NCI-H2029 treated with DMSO at 0.1 percent for 48 hours (cell line): ENCODE data around the gene ITIH3.
A peak's percentile ranks its signal among the peaks of the same experiment; 100 is the strongest.

Experiments
- DNase-seq: peaks from one replicate; lab custom pipeline; 2025; lab: John Stamatoyannopoulos, UW

ITIH3 gene

DNA sequence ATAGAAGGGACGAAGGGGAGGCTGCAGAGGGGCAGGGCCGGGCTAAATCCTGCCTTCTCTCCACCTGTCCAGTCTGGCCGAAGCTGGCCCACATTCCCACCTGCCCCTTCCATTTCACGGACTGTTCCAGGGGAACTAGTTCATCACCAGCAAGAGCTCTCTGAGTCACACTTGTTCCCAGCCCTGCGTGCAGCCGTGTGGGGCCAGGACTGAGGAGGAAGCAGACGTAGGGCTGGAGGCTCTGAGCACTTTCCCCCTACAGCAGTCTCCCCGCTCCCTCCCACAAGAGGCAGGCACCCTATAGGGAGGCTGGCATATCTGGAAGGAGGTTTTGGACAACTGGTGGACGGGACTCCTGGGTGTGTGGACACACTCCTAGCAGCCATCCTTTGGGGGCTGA is 32.8 kb downstream of the ITIH3 start:
- no peak for DNase-seq

DNA sequence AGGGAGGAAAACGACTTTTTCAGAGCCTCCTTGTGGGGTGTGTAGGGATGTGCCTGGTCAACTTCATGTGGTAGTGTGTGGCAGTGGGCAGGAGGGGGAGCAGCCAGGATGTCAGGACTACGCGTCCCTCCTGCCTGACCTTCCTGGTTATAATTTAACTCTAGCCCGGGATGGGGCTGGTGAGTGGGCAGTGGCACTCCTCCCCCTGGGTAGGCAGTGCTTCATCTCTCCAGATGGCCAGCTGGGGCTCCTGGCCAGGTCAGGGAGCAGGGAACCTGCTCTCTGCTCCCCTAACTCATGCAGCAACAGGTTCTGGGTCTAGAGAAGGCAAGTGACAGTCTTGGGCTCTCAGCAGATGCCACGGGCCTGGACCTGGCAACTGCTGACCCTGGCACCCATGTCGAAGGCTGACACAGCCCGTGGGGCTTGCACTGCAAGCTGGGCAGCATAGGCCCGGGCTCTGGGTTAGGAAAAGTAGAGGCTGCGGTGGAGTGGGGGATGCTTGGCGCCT is 33.3 kb downstream of the ITIH3 start:
- no peak for DNase-seq

DNA sequence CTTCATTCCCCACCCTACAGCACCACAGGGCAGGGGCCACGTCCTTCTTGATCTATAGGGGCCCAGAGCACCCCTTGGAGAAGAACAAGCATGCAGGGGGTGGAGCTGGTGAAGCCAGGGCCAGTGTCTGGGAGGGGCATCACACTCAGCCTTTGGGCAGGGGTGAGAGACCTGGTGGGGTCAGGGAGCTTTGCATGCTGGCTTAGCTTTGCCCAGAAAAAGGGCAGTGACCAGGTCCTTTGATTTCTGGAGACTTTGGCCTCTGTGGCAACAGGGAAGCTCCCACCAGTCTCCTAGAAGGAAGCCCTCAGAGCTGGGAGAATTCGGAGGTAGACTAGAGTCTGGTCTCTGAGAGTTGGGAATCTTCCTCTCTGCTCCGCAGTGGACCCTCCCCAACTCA is 34.9 kb downstream of the ITIH3 start:
- no peak for DNase-seq

DNA sequence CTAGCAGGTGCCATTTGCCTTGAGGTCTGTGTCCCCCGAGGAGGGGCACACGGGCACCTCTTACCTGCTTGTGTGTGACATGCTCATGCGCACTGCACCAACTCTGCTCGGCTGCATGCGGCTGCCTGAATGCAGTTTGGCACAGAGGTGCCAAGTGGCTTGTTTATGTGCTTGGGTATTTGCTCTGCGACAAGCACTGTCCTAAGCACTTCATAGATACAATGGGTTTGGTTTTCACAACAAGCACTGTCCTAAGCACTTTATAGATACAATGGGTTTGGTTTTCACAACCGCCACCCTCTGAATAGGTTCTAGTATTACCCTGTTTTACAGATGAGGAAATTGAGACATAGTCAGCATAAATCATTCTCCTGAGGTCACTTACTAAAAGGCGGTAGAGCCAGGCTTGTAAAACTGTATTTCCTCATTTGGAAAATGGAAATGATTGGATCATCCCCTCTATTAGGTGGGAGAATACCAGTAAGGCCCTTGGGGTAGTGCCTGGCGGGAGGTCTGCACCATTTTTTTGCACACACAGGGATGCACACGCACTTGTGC is 35.4 kb downstream of the ITIH3 start:
- peak; percentile 73 for DNase-seq

DNA sequence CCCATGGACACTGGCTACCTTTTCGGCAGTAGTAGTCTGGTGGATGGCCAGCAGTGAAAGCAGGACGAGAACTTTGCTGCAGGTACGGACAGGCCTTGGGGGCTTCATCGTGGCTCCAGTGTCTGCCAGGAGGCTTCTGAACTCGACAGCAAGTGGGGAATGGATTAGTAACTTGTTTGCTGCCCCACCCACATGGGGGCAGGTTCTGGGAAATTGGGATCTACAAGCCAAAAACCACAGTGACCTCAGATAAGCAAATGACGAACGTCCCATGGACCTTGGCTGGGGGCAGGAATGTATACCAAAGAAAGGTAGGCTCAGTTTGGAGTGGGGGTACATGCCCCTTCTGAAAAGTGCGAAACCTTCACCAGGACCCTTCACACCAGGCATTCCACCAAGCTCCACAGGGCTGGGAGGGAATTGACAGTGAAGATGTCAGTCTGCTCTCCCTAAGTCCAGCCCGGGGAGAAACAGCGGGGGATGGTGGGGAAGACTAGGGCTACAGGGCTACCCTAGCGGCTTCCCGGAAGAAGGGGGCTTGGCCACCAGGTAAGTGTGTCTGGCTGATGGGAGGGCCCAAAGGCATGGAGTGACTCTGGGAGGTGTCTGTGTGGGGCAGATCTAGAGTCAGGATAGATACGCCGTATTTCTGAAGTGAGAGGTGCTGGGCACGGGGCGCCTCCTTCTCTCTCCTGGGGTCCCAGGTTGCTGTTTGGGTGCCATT is 36.1 kb downstream of the ITIH3 start, which contains the start of gene ITIH4:
TSS of gene ITIH4 (minus strand) at position 138 of the 724 bp plus-strand sequence. CDS start at position 108, 30 bp downstream.
- DNase-seq: no peak

DNA sequence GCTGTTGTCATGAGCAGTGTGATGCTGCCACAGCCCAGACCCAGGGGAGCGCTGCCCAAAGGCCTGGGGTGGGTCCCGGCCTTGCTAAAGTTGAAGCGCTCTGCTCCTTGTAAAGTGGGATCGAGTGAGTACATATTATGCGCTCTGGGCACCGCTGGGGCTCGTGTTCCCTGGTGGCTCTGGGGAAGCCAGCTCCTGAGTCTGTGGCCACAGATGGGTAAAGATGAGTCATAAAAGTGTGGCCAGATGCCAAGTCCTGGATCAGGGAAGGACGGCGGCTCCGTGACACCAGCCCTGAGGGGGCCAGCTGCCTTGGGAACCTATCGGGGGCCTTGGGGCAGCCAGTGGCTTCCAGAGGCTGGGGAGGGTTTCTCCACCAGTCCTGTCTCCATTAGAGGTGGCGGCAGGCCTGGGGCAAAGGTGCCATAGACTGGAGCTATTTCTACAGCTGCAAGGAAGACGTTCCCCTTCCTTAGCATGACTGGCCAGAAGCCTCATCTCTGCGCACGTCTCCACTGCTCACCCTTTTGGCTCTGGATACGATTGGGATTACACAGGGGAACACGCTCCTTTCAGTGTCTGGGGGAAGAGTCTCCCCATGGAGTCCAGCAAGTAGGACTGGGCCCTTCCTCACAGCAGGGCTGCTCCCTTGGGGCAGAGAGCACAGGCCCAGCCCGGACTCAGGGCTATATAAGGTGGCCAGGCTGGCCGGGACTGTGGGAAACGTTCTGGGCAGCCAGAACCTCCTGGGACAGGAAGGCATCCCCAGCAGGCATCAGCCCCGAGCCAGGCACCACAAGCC is 37.1 kb downstream of the ITIH3 start:
- DNase-seq: peak; percentile 27

DNA sequence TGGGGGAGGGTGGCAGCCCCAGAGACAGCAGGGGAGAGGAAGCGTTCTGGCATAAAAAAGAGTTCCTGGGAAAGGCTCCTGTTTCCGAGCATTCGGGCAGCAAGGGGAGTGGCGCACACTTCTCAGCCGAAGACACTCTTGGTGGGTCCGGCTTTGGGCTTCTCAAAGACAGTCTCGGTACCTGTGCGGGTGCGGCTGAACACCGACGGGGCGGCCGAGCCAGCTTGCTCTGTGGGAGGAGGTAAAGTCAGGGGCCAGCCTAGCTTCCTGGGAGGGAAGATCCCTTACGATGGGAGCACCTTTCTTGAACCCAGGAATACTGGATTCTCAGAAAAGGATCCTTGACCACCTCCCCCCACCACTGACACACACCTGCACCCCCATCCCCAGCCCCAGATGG is 38.6 kb downstream of the ITIH3 start:
- DNase-seq: no peak

DNA sequence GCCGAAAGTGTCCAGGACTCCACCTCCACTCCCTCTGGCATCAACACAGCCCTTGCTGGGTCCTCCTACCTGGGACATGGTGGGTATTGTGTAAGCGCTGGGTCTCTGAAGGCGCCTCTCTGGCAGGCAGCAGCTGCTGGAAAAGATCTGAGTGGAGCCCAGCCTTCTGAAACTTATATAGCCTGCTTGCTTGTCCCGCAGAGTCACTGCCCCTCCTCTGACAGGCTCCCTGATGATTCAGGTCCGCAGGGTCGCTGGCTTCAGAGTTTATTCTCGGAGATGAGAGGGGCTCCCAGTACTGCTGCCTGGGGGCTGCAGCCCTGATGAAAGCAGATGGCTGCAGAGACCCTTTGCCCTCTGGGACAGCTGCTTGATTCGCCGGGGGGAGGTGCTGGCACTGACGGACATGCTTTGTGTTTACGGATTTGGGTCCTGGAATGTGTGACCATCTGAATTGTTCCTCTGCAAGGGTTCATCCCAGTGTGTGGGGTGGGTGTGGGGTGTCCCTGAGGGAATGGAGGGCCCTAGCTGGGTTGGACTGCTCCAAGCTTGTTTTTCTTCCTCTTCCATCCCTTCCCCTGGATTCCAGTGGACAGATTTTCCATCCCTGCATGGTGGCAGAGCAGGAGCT is 40.4 kb downstream of the ITIH3 start, which contains the start of gene MUSTN1:
TSS of gene MUSTN1 (minus strand) at position 149 of the 631 bp plus-strand sequence. CDS start at position 78, 71 bp downstream.
- DNase-seq: no peak

DNA sequence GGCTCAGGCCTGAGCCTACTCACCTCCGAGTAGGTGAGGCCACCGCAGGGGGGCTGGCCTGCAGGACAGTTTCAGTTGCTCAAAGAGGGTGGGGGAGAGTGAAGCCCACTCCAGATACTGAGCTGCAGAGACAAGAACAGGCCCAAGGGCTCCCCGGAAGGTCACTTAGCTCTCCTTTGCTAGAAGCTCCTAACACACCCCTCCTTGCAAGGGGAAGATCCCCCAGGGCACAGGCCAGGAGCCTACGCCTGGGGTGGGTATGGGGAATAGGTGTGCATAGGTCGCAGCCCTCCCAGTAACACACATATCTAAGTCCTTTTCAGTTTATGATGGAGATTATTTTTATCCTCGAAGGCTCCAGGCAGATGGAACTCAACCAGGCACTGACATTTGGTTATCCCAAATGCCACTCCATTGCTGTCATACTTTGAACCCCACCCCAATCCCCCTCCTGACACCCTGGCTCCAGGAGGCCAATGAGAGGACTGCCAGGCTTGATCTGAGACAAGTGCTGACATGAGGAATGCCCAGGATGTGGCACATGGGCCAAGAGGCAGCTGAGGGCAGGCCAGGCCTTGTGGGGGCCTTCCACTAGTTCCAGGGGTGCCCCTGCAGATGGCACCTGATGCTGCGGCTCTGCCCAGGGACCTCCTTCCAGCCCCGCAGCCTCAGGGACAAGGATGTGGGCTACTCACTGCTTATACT is 41.3 kb downstream of the ITIH3 start:
- DNase-seq: no peak

DNA sequence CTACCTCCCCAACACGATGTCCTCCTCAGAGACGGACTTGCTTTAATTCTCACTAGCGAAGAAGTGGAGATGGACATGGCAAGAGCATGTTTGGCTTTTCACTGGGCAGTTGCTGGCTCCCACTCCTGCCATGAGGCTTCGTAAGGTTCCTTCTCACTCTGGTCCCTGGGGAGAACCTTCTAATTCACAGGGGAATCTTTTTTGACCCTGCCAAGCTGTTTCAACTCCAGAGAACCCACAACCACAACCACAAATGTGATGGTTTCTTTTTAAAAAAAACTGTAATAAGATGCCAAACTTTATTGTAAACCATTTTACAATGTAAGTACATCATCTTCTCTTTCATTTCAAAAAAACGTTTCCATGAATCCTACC is 41.9 kb downstream of the ITIH3 start:
- no peak for DNase-seq

DNA sequence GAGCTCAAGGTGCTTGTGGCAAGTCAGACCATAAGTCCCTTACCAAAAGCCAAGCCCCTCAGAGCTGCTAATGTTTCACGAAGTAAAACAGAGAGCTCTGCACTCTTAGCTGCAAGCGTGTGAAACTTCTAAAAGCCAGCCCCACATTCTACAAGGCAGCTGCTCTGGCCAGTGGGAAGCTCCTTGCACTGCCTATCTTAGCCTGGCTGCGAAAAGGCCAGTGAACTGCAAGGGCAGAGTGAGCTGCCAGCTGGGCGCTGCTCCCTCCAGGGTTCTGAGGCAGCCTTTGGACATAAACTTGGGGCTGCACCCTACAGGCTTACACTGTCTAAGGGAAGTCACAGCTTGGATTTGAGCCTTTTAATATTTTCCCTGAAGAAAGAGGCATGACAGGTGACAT is 42.4 kb downstream of the ITIH3 start:
- no peak for DNase-seq

DNA sequence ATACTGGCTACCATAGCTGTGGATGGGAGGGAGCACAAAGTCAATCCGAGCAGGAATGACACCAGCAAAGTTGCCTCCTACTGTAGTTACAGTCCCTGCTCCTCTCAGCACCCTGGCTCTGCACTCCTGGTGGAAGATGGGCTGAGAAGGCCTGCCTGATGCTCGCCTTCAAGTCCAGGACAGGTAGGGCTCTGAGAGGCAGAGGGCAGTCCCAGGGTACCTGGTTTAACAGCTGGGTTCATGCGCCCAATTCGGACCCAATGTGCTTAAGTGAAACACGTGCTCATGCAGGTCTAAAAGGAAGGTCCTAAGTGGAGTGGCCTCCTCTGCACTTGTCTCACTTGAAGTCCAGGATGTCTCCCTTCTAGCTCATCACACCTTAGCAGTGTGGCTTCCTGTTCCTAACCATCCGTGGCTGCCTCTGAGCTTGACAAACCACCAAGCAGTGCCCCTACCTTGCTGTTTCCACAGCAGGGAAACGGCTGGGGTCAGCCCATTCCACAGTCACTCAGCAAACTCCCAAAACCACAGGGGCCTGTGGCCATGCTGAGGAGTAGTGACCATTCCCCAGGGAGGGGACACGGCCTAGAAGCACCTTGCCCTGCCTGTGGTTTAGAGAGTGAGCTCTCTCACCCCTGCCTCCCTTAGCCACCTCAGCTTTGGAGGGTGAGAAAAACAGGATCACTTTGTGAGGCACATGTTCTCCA is 44.1 kb downstream of the ITIH3 start:
- DNase-seq: no peak

DNA sequence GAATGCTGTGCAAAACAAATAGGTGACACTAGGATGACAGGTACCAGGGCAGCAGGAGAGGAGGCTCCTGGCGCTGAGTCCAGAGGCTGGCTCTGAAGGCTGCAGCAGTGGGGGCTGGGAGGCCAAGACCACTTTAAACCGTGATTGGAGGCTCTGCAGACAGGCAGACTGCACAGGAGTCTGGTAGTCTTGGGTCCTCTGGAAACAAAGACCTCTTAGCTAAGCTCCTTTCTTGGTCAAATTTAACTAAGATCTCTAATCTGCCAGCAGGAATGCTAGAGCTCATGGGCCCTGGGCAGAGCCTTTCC is 44.6 kb downstream of the ITIH3 start:
- DNase-seq: no peak

DNA sequence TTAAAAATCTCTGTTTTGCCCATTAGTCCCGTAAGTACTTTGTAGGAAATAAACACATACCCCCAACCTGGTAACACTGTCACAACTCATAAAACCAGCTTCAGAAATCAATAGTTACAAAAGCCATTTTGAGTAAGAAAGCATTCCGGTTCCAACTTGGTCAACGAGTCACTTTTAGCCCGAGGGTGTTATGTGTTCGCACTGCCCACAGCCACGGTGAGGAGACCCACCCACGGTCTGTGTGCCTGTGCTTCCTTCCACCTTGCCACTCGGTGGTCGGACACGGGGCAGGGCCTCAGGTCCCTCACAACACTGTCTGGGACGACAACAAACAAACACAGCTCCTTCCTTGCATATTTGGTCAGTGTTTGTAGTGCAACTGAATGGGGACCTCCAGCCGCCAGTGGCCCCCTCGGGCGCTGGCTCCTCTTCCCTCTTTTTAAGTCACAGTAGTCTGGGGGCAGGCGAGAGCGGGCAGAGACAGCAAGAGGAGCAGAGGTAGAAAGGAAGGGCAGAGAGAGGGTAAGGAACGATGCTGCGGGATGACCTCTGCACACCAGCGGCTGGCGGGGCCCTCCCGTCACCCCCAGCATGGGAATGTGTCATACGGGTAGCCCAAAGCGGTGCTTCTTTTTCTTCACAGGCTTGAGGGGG is 45.4 kb downstream of the ITIH3 start:
- no peak for DNase-seq

DNA sequence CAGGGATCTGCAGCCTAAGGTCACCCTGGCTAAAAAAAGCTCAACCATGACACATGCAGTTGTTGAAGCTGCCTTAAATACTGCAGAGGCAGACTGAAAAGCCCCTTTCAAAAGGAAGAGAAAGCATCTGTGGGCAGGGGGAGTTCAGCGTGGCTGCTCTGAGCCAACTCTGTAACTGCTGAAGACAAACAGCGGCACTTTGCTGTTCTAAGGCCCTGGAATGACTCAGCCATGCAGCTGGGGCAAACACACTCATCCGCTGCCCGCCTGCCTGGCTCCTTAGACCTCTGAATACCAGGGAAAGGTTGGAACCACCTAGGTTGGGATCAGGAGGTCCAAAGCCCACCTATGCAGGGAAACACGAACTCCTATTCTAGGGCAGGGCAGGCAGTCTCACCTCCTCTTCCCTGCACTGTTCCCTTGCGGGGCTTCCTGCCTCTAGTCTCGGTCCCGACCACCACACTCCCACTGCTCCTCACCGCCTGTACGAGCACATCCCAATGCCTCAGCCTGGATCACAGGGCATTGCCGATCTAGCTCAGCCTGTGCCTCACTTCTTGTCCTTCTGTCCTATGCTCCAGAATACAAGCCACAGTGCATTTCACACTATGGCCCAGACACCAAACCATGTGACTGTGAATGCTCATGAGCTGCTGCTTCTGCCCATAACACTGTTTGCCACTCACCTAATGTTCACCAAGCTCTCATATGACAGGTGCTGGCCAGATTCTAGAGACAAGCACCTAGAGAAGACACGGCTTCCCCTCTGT is 46.8 kb downstream of the ITIH3 start:
- no peak for DNase-seq

DNA sequence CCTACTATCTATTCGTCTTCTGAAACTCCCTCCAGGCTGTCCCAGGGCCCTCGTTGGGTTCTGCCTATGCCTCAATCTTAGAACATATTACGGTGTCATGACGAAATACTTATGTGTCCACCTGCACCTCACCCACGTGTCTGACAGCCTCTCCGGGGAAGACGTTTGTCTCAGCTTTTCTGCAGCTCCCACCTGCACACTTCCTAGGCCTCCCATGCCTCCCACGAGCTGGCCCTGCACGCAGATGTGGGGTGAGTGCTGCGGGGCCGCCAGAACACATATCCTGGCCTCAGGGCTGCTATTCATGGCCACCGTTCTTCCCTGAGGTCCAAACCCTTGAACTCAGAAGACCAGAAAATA is 47.4 kb downstream of the ITIH3 start:
- DNase-seq: no peak

DNA sequence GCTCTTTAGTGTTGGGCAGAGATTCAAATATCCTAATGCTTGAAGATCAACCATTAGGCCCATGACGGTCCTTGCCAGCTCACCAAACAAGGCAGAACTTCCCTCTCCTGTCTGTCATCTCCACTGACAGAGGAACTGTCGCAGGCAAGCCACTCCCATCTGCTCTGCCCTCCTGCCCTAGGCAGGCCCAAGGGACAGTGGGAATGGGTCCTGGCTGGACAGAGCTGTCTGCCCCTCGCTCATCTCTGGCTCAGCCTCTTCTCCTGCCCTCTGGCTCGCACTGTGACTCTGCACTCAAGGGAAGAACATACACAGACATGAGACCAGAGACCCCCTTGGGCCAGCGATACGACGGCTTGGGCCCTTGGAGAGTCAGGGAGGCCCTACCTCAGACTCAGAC is 47.8 kb downstream of the ITIH3 start:
- DNase-seq: peak; percentile 21

DNA sequence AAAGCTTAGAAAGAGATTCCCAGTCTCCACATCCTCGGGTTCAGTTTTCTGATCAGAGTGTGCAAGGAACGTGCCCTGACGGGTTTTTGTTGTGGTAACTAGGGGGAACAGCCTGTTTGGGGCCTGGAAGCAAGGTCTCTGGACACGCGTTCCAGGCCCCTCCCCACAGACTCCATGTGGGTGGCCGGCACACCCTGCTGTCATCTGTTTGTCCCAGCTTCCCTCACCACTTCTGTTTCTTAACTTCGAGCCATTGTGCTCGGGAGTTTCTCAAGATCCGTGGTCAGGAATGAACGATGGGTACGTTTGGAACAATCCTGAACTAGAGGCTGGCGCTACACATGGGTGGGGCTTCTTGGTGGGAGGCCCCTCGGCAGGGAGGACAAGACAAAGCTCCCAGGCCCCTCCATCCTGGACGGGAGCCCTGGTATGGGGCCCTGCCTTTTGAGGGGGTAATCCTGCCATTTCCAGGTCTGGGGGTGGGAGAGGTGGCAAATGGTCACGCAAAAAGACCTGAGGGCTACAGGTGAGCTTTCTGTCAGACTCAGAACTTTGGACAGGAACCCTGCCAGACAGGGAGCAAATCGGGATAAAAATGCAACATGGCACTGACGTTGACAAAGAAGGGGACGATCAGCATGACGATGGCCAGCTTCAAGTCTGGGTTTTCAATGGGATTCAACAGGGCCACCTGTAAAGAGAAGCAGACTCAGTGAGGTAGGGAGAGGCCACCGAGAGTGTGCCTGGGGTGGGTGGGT is 48.7 kb downstream of the ITIH3 start:
- DNase-seq: no peak

DNA sequence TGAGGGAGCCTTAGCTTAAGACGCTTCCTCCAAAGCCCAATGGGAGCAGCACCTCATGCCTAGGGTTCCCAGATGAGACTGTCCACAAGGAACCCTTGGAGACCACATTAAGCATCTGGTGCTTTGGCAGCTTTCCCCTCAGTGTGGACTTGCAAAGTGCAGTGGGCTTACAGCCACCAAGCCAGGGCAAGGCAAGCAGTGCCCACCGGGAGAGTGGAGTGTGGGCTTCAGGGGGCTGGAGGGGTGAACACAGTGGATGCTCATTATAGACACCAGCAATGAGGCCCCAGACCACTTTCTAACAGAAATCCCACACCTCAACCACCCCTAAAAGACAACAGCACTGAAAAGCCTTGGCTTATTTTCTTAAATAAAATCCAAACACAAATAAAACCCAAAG is 49.3 kb downstream of the ITIH3 start:
- no peak for DNase-seq
